ENCODE measurements around the gene GGT6.
"Not testable (repeated sequence)": the region's sequence is repeated elsewhere in the genome, so short reads cannot be mapped to it uniquely, and the experiment has no call there.

GGT6 gene, protein sequence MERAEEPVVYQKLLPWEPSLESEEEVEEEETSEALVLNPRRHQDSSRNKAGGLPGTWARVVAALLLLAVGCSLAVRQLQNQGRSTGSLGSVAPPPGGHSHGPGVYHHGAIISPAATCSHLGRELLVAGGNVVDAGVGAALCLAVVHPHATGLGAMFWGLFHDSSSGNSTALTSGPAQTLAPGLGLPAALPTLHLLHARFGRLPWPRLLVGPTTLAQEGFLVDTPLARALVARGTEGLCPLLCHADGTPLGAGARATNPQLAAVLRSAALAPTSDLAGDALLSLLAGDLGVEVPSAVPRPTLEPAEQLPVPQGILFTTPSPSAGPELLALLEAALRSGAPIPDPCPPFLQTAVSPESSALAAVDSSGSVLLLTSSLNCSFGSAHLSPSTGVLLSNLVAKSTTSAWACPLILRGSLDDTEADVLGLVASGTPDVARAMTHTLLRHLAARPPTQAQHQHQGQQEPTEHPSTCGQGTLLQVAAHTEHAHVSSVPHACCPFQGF

DNA sequence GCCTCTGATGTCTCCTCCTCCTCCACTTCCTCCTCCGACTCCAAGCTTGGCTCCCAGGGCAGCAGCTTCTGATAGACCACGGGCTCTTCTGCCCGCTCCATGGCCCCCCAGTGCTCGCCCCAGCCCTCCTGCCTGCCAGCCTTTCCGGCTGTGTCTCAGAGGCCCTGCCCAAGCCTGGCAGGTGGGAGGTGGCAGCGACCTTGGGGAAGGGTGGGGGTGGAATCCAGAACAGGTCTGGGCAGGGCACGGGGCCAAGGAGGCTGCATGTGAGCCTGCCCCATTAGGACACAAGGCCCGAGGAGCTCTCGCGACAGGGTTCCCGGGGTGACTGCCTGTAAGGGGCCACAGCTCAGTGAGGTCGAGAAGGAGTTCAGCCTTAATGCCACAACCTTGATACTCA lies at the start of gene GGT6:
TSS of gene GGT6 (minus strand) at position 157 of the 400 bp plus-strand sequence. CDS start at position 101, 56 bp downstream.
- no peak for DNase-seq (ENCODE audit: low read depth in 3 of 3)

DNA sequence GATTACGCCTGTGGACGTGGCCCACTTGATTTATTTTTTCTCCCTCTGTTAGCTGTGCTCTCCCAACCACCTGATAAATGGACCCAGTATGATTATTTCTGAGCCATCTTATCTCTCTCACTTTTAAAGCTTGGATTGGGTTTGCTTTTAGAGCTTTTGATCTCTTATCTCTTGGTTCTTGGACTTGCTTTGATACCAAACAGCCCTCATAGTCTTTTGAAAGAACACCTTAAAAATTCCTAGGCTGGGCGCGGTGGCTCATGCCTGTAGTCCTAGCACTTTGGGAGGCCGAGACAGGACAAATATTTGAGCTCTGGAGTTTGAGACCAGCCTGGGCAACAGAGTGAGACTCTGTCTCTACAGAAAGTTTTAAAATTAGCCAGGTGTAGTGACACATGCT lies 49.8 kb upstream of the GGT6 start:
- DNase-seq (ENCODE audit: low read depth in 3 of 3): no peak

DNA sequence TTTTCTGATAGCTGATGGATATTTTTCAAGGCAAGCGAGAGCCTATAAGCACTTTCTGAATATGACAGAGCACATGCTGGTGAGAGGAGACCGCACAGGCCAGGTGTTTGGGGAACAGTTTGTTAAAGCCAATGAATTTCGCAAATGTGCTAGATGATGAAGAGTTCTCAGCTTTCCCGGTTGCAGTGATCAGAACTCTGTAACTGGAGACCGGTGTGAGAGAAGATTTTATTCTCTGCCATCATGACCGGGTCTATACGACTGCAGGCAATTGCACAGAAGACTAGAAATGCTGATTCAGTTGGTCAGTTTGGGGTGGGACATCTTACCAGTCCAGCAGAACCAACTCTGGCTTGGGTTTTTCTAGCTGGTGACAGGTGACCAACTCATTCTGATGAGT lies 49.4 kb upstream of the GGT6 start:
- DNase-seq (ENCODE audit: low read depth in 3 of 3): no peak

DNA sequence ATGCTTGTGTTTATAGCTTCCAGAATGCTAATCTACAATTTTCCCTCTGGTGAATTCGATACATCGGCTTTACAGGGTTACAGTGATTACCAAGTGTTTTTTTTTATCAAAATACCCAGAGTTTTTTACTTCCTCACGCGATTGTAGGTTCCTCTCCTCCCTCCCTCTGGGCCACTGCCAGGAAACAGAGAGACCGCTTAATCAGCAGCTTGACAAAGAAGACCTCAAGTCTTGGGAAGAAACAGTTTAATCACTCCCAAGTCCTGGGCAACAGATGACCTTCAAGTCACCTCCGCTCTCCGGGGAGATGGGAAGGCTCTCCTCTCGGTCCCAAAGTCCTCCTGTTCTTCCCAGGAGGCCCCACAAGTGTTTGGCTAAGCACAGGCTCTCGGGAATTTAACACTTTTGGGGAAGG lies 47.4 kb upstream of the GGT6 start:
- no peak for DNase-seq (ENCODE audit: low read depth in 3 of 3)

DNA sequence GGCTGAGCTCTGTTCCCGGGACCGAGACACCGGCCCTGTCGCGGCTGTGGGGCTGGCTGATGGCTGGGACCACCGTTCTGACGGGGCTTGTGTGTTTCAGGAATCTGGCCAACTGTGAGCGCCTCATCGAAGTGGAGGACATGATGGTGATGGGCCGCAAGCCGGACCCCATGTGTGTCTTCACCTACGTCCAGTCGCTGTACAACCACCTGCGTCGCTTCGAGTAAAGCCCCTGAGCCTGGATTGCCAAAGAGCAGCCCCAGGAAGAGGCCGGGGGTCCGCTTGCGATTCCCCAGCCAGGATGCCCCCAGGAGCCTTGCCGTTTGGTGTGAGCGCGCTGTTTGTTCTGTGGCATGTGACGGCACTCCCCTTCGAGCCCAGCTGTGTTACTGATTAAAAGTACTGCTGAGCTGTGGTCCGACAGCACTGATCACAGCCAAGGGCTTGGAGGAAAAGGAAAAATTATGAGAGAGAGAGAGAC lies 46.9 kb upstream of the GGT6 start:
- no peak for DNase-seq (ENCODE audit: low read depth in 3 of 3)

DNA sequence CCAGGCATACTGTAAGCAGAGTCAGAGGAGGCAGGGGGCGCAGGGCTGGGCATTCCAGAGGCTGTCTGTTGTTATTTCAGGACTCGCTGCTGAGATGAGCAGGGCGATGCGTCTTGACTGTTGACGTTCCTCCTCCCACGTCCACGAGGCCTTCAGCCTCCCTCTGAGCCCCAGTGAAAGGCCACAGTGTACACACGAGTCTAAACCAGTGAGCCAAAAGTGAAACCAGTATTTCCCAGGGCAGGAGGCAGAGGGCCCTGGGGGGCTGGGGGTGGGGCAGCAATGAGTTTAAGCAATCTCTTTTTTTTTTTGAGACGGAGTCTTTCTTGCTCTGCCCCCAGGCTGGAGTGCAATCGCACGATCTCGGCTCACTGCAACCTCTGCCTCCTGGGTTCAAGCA lies 45.4 kb upstream of the GGT6 start:
- DNase-seq (ENCODE audit: low read depth in 3 of 3): no peak

DNA sequence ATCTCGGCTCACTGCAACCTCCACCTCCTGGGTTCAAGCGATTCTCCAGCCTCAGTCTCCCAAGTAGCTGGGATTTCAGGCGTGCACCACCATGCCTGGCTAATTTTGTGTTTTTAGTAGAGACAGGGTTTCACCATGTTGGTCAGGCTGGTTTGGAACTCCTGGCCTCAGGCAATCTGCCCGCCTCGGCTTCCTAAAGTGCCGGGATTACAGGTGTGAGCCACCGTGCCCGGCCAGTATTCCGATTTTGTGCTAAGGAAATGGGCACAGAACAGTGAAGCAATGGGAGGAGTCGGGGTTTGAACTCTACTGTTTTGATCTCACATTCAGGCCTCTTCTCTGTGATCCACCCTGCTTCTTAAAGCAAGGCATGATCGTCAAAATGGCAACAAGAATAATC lies 44.4 kb upstream of the GGT6 start:
- not testable (repeated sequence) for DNase-seq (ENCODE audit: low read depth in 3 of 3)

DNA sequence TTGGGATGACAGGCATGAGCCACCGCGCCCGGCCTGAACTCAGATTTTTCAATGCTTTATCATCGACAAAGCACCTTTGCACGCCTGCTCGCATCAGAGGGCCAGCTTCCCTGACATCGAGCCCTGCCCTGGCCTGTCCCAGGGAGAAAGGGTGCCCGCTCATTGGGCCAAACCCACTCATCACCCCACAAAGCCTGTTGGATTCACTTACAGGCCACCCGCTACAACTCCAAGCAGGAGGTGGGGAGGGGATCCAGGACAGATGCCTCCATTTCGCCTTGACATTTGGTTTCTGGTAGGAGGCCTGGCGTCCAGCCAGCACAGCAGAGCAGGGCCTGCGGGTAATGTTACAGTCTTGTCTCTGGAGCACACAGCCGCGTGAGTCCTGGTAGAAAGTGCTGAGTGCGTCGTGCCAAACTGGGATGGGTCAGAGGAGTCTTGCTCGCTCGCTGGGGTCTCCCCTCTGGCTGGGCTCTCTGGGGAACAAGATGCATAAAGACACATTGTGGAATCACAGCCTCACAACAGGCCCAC lies 43.8 kb upstream of the GGT6 start:
- DNase-seq (ENCODE audit: low read depth in 3 of 3): no peak

DNA sequence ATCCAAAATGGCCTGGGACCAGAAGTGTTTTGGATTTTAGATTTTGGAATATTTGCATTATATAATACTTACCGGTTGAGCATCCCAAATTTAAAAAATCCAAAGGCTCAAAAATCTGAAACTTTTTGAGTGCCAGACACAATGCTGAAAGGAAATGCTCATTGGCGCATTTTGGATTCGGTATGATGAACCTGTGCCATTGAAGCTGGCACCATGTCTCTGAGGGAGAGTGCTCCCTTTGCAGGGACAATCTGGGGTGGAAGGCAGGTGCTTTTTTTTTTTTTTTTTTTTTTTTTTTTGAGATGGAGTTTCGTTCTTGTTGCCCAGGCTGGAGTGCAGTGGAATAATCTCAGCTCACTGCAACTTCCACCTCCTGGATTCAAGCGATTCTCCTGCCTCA lies 41.7 kb upstream of the GGT6 start:
- no peak for DNase-seq (ENCODE audit: low read depth in 3 of 3)

DNA sequence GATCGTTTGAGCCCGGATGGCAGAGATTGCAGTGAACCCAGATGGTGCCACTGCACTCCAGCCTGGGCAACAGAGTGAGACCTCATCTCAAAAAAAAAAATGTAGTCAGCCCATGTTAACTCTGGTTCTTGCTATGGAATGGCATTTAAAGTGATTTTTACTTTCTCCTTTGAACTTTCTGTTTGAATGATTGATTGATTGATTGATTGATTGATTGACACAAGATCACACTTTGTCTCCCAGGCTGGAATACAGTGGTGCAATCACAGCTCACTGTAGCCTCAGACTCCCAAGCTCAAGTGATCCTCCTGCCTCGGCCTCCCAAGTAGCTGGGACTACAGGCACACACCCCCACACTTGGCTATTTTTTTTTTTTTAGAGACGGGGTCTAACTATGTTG lies 40.9 kb upstream of the GGT6 start:
- DNase-seq (ENCODE audit: low read depth in 3 of 3): no peak

DNA sequence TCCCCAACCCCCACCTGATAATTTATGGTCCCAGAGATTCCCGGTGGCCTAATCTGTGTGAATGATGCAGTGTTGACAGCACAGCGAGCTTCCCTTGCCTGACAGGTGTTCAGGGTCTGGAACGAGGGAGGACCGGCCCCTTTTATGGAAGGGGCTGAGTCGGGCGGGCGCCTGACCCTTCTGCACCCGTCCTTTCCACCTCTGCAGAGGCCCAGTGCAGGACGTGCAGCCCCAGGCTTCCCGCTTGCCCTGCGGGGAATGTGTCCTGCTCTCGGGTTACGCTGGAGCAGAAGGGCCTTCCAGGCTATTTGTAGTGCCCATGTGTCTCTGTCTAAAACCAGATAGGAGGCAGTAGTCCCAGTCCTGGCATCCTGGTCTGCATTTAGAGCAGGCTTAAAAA lies 40.2 kb upstream of the GGT6 start:
- no peak for DNase-seq (ENCODE audit: low read depth in 3 of 3)

DNA sequence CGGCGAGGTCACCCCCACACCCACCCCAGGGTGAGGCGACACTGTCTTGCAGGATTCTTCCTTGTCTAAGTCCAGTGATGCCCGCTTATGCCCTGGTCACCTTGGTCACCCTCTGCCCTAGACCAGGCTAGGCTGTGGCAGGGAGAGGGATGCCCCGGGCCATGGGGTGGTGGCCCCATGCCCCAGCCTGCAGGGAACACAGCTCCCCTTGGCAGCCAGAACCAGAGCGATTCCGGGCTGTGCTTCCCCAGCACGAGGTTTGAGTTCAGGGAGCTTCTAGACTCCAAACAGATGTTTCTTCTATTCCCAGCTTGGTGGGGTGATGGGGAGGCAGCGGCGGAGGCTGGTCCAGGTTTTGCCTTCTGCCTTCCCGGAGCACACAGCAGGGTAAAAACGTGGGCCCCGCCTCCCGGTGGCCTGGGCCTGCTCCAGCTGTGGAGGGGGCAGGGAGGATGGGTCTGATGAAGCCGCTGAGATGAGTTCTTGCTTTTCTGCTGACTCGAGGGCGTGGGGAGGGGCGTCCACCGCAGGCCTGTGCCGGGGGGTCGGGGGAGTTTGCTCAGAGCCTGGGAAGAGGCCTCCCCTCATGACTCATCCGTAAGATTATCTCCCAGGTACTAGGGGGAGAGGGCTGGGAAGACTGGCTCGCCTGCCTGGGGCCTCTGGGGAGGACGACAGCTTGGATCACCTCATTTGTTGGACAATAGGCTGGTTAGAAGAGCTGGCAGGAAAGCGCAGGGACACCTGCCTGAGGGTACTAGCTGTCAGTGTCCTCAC lies 39.3 kb upstream of the GGT6 start:
- DNase-seq (ENCODE audit: low read depth in 3 of 3): no peak

DNA sequence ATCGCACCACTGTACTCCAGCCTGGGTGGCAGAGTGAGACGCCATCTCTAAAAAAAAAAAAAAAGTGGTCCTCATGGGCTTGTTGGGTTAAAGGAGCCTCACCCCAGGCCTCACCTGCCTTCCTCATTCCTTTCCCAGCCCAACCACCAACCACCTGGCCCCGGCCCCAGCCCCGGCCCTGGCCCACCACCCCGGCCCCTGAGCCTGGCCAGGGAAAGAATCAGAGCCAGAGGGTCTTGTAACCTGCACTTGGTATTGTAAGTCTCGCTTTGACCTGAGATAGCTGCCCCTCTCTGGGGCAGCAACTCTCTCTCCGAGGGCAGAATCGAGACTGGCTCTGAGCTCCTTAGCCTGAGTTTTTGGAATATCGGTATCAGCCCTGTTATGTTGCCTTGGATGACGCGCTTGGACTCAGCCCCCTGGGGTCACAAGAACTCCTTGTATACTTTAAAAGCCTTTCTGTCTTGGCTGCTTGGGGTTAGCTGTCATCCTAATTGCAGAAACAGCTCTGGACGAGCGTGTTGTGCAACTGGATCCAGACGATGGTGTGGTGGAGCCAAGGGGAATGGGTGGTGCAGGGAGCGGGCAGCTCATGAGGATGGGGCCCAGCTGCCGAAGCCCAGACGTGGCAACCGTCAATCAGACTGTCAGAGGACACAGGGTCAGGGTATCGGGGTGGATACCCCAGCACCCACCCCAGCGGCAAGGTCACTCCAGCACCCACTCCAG lies 38.6 kb upstream of the GGT6 start:
- no peak for DNase-seq (ENCODE audit: low read depth in 3 of 3)

DNA sequence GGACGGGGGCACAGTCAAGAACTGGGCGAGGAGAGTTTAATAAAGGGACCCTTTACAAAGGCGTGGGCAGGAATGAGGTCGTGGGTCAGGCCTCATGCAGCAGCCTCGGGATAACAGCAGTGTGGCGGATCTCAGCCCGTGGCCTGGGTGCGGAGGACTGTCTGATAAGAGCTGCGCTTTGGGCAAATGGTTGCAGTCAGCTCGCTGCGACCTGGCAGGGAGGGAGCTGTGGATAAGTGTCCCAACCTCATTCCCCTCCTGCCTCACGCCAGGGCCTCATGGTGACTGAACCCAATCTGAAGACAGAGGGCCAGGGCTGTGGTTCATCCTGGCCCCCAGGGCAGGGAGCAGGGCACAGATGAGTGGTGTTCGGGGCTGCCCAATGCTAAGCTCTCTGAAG lies 37.6 kb upstream of the GGT6 start:
- no peak for DNase-seq (ENCODE audit: low read depth in 3 of 3)

DNA sequence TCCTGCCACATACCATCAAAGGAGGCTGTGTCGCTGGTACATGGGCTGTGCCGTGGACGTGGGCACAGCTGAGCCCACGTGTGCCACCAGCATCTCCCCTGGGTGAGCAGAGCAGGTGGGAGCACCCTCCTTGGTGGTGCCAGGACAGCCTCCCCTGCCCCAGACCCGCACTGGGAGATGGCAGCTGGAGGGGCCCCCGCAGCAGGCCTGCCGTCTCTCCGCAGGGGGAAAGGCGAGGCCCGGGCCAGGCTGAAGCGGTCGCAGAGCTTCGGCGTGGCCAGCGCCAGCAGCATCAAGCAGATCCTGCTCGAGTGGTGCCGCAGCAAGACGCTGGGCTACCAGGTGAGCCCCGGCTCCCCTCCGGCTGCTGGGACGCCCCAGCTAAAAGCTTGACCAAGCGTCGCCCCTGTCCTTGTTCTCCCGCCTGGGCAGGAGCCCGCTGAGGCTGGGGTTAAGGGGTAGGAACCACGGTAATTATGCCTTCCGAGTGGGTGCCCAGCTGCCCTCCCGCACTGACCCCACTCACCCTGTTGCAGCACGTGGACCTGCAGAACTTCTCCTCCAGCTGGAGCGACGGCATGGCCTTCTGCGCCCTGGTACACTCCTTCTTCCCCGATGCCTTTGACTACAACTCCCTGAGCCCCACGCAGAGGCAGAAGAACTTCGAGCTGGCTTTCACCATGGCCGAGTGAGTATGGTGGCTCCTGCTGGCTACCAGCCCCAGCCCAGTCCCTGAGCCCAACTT lies 36.4 kb upstream of the GGT6 start:
- no peak for DNase-seq (ENCODE audit: low read depth in 3 of 3)

DNA sequence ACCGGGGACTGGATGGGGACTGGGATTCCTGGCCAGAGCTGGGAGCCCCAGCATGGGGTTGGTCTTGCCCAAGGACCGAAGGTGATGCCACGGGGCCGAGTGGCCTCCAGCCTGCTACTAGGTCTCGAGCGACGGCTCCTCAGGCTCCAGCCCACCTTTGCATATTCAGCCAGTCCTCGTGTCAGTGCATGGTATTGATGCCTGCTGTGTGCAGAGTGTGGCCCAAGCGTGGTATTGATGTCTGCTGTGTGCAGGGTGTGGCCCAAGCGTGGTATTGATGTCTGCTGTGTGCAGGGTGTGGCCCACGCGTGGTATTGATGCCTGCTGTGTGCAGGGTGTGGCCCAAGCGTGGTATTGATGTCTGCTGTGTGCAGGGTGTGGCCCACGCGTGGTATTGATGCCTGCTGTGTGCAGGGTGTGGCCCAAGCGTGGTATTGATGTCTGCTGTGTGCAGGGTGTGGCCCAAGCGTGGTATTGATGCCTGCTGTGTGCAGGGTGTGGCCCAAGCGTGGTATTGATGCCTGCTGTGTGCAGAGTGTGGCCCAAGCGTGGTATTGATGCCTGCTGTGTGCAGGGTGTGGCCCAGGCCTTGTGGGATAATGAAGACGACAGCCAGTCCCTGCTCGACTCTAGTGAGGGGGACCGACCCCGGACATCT lies 35.4 kb upstream of the GGT6 start:
- DNase-seq (ENCODE audit: low read depth in 3 of 3): not testable (repeated sequence)

DNA sequence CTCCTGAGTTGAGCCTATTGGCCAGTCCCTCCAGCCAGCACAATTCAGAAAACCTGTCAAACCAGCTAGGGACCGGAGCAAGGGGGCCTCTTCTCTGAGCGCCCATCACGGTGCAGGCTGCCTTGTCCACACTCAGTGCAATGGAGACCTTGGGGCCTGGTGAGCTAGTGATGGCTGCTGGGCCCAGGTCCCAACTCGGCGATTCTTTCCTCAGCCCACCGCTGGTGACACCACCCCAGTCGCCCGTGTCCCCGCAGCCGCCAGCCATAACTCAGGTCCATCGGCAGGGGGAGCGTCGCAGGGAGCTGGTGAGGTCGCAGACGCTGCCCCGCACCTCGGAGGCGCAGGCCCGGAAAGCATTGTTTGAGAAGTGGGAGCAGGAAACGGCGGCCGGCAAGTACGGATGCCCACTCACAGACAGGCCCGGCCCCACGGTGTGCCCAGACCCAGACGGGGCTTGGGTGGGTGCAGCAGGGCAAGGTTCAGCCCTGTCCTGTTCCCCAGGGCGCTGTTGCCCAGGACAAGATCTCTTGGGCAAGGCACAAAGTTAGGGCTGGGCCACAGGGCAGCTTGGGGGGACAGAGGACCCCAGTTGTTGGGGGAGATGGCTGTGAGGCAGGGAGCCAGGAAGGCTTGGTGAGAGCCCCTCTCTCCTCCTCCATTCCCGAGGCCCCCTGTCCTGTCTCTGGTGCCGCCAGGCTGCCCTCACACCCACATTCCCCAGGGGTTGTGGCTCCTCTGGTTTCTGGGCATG lies 34.7 kb upstream of the GGT6 start:
- DNase-seq (ENCODE audit: low read depth in 3 of 3): peak in 1 of 3 experiments; percentile 43

DNA sequence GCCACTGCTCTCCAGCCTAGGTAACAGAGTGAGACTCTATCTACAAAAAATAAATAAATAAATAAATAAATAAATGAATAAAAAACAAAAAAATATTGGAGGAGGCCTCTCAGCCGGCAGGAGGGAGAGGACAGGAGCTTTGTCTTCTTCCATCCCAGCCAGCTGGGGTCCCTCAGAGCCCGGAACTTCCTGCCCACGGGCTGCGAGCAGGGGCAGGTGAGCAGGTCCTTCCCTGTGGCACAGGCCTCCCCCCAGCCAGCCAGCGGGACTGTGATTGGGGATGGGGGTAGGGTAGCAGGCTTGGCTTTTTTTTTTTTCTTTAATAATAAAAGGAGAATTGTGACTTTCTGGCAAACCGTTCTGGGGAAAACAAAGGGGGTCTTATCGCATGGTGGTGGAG lies 34.0 kb upstream of the GGT6 start:
- DNase-seq (ENCODE audit: low read depth in 3 of 3): no peak

DNA sequence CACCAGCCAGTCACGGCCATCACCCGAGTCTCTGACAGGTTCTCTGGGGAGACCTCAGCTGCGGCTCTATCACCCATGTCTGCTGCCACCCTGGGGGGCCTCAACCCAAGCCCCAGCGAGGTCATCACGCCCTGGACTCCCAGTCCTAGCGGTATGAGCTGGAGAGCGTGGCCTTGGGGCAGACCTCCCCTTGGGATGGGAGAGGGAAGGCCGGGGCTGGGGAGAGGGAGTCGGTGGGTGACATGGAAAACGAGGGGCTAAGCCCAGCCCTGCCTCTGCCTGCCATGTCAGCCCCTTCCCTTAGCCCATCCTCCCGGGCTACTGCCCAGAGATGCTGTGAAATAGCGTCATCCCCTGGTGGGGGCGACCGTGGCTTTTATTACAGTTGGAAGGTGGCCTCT lies 32.6 kb upstream of the GGT6 start:
- no peak for DNase-seq (ENCODE audit: low read depth in 3 of 3)
